DOHH2 (cell line): Measurements from ENCODE around the gene CYP17A1.

ENCODE experiments used
- EZH2phosphoT487 ChIP-seq: fragments of 200-600 bp; sonication (generic); IDR thresholded peaks from 2 replicates; pipeline ENCODE4 v1.6.1; 2017; ENCODE audit warnings: borderline replicate concordance, mild to moderate bottlenecking, antibody characterized with exemption, low read length, moderate library complexity, mixed read lengths
- TF ChIP-seq, protein P1 (sequence below): fragments of 200-600 bp; sonication (generic); IDR thresholded peaks from one replicate; pipeline ENCODE4 v1.5.1; 2014; ENCODE audit warnings: antibody characterized with exemption, mild to moderate bottlenecking, low read depth, low read length; ENCODE audit not compliant: poor library complexity, severe bottlenecking

DNA sequence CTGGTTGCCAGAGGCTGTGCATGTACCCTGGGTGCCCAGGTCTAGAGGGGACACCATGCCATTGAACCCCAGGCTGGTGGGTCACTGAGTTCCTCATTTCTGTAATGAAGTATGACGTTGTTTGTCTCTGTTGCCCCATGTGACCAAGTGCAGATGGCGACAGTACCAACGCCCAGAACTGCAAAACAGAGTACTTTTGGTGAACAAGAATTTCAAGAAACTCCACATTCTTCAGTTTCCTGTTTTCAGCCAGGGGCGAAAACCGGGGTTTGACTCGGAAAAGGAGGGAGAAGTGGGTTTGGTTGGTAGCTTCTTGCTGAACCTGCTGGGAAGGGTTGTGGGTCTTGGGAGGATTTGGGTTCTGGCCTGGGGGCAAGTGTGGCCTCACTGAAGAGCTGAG is 18.2 kb downstream of the CYP17A1 start:
- TF ChIP-seq, protein P1, sequence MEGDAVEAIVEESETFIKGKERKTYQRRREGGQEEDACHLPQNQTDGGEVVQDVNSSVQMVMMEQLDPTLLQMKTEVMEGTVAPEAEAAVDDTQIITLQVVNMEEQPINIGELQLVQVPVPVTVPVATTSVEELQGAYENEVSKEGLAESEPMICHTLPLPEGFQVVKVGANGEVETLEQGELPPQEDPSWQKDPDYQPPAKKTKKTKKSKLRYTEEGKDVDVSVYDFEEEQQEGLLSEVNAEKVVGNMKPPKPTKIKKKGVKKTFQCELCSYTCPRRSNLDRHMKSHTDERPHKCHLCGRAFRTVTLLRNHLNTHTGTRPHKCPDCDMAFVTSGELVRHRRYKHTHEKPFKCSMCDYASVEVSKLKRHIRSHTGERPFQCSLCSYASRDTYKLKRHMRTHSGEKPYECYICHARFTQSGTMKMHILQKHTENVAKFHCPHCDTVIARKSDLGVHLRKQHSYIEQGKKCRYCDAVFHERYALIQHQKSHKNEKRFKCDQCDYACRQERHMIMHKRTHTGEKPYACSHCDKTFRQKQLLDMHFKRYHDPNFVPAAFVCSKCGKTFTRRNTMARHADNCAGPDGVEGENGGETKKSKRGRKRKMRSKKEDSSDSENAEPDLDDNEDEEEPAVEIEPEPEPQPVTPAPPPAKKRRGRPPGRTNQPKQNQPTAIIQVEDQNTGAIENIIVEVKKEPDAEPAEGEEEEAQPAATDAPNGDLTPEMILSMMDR, result no peak
- no peak for TF ChIP-seq EZH2phosphoT487
